Activated T-helper 1 cell treated with Interleukin-2 at 50 U/mL for 16 hours (primary cell): ENCODE results near the gene TRPM3.
"Not testable (repeated sequence)": the region's sequence is repeated elsewhere in the genome, so short reads cannot be mapped to it uniquely, and the experiment has no call there.

Experiments
- DNase-seq: peaks from one replicate; pipeline ENCODE4 v3.0.0-alpha.2; 2020; ENCODE audit warnings: low read depth

The TRPM3 gene

GRCh38 chr9:70749066-70749465 is 372.4 kb downstream of the TRPM3 start:
- no peak for DNase-seq

GRCh38 chr9:70747261-70747718 is 374.1 kb downstream of the TRPM3 start:
- DNase-seq = no peak

- DNase-seq = no peak
These were observed 374.7 kb downstream of the TRPM3 start for GRCh38 chr9:70746760-70747159.

- no peak for DNase-seq
These were observed 375.1 kb downstream of the TRPM3 start for GRCh38 chr9:70746316-70746715.

DNA sequence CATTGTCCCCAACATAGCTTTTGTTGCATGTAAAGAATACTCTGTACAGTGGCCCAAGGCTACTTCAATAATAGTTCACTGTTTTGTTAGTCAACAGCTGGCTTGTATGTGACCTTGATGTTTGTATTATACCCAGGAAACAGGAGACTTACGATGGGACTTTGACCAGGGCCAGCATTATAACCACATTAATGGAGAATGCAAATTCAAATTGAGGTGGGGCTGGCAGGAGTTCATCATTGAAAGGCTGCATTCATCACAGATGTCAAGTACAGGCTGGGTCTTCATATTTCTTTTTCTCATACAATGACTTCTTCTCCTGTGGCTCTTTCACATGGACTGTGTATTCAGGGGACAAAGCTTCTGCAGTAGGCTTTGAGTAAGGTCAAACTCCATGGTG is 396.6 kb downstream of the TRPM3 start:
- not testable (repeated sequence) for DNase-seq

GRCh38 chr9:70724025-70724424 is 397.4 kb downstream of the TRPM3 start:
- not testable (repeated sequence) for DNase-seq

DNA sequence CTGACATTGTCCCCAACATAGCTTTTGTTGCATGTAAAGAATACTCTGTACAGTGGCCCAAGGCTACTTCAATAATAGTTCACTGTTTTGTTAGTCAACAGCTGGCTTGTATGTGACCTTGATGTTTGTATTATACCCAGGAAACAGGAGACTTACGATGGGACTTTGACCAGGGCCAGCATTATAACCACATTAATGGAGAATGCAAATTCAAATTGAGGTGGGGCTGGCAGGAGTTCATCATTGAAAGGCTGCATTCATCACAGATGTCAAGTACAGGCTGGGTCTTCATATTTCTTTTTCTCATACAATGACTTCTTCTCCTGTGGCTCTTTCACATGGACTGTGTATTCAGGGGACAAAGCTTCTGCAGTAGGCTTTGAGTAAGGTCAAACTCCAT is 414.6 kb downstream of the TRPM3 start:
- DNase-seq = not testable (repeated sequence)

DNA sequence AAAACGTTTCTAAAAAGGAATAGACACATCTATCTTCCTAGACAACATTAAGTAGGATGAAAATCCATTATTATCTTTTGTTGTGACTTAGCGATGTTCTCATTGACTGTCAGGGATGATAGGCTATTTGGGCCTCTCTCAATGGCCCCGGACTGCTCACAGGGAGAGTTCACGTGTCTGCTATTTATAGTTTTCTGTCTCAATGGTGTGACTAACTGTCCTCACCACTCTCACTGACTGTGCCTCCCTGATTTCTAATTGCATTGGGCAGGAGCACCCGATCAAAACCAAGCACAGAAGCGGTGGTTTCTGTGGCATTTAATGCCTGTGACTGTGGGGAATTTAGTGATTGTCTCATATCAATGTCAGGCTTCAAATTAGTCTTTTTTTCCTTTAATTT is 420.3 kb downstream of the TRPM3 start:
- no peak for DNase-seq

GRCh38 chr9:70696694-70697335 is 424.6 kb downstream of the TRPM3 start:
- no peak for DNase-seq

GRCh38 chr9:70694758-70695157 is 426.7 kb downstream of the TRPM3 start:
- DNase-seq = no peak

GRCh38 chr9:70693186-70693585 is 428.2 kb downstream of the TRPM3 start:
- no peak for DNase-seq

DNA sequence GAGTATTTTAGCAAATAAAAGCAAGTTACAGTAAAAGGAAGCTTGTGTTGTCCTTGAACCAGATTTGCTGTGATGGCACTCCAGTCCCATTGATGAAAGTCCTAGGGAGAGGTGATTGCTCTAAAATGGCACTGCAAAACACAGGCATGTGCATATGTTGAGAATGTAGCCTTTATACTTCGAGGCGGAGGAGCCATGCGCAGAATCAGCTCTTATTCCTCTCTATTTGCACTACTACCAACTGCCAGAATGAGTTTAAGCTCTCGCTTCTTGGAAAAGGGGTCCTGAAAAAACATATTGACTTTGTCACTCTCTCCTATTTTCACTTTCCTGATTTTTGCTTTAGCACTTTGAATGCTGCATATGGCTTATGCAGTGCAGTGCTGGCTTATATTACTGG is 429.0 kb downstream of the TRPM3 start:
- no peak for DNase-seq

DNA sequence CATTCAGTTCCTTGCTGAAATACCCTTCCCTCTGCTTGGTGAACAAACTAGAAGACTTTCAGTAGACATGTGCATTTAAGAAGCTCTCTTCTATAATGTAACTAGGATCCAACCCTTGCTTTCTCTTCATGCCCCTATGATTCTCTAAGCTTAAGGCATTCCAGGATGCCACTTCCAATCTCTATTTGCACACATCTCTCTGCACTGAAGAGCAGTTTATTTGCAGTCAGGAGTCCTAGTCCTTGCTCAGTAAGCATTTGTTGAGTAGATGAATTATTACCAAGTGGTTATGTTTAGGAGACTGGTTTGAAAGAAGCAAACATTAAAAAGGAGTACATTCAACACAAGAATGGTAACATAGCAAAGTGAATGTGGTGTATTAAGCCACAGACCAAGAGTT is 432.7 kb downstream of the TRPM3 start:
- no peak for DNase-seq

GRCh38 chr9:70683841-70684240 is 437.6 kb downstream of the TRPM3 start:
- no peak for DNase-seq

- DNase-seq = no peak
These were observed 439.1 kb downstream of the TRPM3 start for GRCh38 chr9:70682298-70682697.

- no peak for DNase-seq
These were observed 441.6 kb downstream of the TRPM3 start for GRCh38 chr9:70679845-70680244.

DNA sequence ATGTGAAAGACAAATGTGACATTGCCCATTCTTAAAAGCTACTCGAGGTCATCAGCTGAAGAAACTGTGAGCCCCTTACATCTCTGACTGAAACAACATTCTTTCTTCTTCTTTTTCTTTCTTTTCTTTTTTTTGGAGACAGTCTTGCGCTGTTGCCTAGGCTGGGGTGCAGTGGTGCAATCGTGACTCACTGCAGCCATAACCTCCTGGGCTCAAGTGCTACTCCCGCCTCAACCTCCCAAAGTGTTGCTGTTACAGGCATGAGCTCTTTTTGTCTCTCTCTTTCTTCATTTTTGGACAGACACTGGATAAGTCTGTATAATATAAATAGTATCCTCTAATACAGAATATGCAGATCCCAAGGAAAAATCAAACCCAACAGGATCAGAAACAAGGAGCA is 443.3 kb downstream of the TRPM3 start:
- DNase-seq = no peak

DNA sequence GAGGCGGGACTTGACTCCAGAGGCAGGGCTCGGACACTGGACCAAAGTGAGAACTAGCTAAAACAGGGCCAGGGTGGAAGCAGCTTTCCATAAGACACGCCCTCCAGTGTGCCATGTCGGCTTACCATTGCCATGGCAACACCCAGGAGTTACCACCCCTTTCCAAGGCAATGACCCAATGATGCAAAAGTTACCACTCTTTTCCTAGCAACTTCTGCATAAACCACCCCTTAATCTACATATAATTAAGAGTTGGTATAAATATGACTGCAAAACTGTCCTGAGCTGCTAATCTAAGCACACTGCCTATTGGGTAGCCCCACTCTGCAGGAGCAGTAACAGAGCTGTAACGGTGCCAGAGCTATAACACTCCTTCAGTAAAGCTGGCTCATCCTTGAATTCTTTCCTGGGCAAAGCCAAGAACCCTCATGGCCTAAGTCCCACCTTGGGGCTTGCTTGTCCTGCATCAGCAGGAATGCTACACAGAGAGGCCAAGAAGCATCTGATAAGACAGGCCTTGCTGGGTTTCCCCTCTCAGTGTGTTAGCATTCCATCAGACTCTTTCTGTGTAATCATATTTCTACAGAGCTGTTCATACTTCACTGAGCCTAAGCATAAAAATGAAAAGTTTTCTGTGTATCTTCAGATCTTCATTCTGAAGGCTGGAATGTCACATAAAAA is 444.2 kb downstream of the TRPM3 start:
- no peak for DNase-seq

GRCh38 chr9:70675868-70676370 is 445.5 kb downstream of the TRPM3 start:
- no peak for DNase-seq

DNA sequence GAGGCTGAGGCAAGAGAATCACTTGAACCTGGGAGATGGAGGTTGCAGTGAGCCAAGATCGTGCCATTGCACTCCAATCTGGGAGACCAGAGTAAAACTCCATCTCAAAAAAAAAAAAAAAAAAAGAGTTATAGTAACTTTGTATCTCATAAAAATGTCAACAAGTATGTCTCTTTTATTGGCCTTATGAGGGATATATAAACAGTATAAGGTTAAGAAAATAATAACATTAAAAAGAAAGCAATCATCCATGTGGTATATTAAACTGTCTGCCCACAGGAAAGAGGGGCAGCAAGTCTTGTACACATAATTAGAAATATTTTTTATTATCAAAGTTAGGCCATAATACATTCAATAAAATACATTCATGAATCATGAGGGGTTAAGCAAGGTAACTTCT is 447.6 kb downstream of the TRPM3 start:
- no peak for DNase-seq

- no peak for DNase-seq
These were observed 449.2 kb downstream of the TRPM3 start for GRCh38 chr9:70672161-70672649.

DNA sequence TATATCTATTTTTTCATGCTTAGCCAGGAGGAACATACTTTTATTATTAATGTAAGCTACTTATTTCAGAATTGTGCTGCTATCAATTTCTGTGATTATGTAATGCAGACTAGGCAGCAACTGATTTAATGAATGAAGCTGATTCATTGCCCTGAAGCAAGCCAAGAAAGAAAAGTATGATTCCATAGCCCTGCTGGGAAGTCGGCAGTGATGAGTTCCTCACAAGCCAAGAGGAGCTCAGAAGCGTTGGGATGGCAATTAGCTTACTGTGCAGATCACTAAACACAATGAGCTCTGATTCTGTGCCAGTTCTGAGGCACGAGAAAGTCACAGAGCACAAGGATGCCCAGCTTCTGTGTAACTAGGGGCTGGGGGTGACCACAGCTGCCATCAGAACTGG is 452.7 kb downstream of the TRPM3 start:
- no peak for DNase-seq

DNA sequence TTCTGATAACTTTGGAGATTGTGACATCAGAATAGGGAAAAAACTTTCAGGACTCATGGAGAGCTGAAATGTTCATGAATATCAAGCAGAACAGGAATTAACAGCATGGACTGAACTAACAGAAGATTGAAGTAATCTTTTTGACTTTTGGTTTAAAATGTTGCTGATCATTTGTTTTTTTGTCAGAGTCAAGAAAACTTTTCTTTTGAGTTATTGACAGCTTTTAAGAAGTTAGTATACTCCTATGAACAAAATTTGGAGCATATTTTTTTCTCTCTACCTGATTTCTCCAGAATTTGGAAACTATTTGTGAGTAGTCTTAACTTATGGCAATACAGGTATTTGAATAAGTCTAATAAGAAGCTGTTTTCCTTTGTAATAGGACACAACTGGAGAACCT is 462.7 kb downstream of the TRPM3 start:
- no peak for DNase-seq

GRCh38 chr9:70656281-70656680 is 465.1 kb downstream of the TRPM3 start:
- no peak for DNase-seq
